ENCODE results near the gene RASSF7.

- TF ChIP-seq ZNF8 (CRISPR knock-in tag; IDR thresholded peaks at IDR 0.05) (no peak), PPARA (CRISPR knock-in tag; IDR thresholded peaks at IDR 0.05; ENCODE audit: borderline replicate concordance) (no peak), PATZ1 (CRISPR knock-in tag; IDR thresholded peaks at IDR 0.05; ENCODE audit: borderline replicate concordance) (no peak), ZFP3 (CRISPR knock-in tag; IDR thresholded peaks at IDR 0.05) (no peak), GLIS3 (CRISPR knock-in tag; IDR thresholded peaks at IDR 0.05) (no peak)
Measured at GRCh38 chr11:532527-532985, 28.2 kb upstream of the RASSF7 start.

Measured in SK-N-SH treated with all-trans-retinoic acid at 6 μM for 48 hours (cell line).